Colonic mucosa (tissue), 4 donors: ENCODE results near the gene TBX1. TPM values are rescaled to one million over a fixed set of nuclear protein-coding genes. Genes with fewer than 3 reads are reported as not detected.
A peak's percentile ranks its signal among the peaks of the same experiment; 100 is the strongest.
"Not testable (repeated sequence)": the region's sequence is repeated elsewhere in the genome, so short reads cannot be mapped to it uniquely, and the experiment has no call there.

Experiments used
- DNase-seq: peaks from one replicate; pipeline ENCODE4 v3.0.0-alpha.2; 2020
- H3K27ac ChIP-seq: fragments of 200-600 bp; one replicate; pipeline ENCODE4 v1.8.0; 2021
- H3K27me3 ChIP-seq: fragments of 200-600 bp; one replicate; pipeline ENCODE4 v1.8.0; 2021
- H3K36me3 ChIP-seq: fragments of 200-600 bp; one replicate; pipeline ENCODE4 v1.8.0; 2021
- H3K4me1 ChIP-seq: fragments of 200-600 bp; one replicate; pipeline ENCODE4 v1.8.0; 2021; ENCODE audit warnings: mild to moderate bottlenecking
- H3K4me3 ChIP-seq: fragments of 200-600 bp; one replicate; pipeline ENCODE4 v1.8.0; 2021
- H3K9ac ChIP-seq, 2 donors: one replicate each; pipeline ENCODE4 v1.7.0; 2013; ENCODE audit warnings: control low read depth in 2 of 2, low read depth in 2 of 2, low read length in 2 of 2
- H3K9me3 ChIP-seq: fragments of 200-600 bp; one replicate; pipeline ENCODE4 v1.8.0; 2021
- CTCF ChIP-seq: fragments of 200-600 bp; IDR thresholded peaks from one replicate; pipeline ENCODE4 v1.8.0; 2022; ENCODE audit warnings: antibody characterized with exemption, mild to moderate bottlenecking
- intact Hi-C: fragments of 100-400 bp; cut with DNase I; formaldehyde crosslinking; loops from one replicate; pipeline ENCODE4 v1.14.1; 2022
- total RNA-seq, 2 donors: library from RNA; stranded (reverse); fragmentation: NEBNext Ultra II Directional in 1 of 2; extraction: Animal tissue kit (Norgen Biotek cat#: 25700) in 1 of 2; gene quantifications; one replicate each; pipeline ENCODE4 v1.2.1, GENCODE V29; 2021
- donor health status: healthy.
- donor health status: DM: no; HTN: no; CAD: no.
- donor health status: DM: no; HTN: no; CAD: no.

The TBX1 gene
- total RNA-seq, 2 donors from 2014 or later, result 0.80 to 1.9 TPM

GRCh38 chr22:19723983-19724827, 36.4 kb upstream of the TBX1 start:
- Histone ChIP-seq H3K4me3 (peak overlapping the region; percentile 15), H3K27me3 (peaks cover 52% of the 10 kb centered on the region), H3K9me3 (no peaks in the 10 kb centered on the region), H3K9ac (no peak overlapping the region), H3K4me1 (peaks cover 8% of the 10 kb centered on the region), H3K27ac (no peak overlapping the region), H3K36me3 (no peaks in the 10 kb centered on the region)
- DNase-seq, result no peak
- intact Hi-C loops, result no loop called here
- no peak for TF ChIP-seq CTCF

- Histone ChIP-seq H3K4me1 (peaks cover 8% of the 10 kb centered on the region), H3K36me3 (no peaks in the 10 kb centered on the region), H3K9ac (no peak overlapping the region), H3K27me3 (peaks cover 44% of the 10 kb centered on the region), H3K9me3 (no peaks in the 10 kb centered on the region), H3K4me3 (no peak overlapping the region), H3K27ac (no peak overlapping the region)
- intact Hi-C loops, result no loop called here
- DNase-seq, result no peak
- TF ChIP-seq CTCF, result no peak
Measured at GRCh38 chr22:19724927-19725661, 35.5 kb upstream of the TBX1 start.

GRCh38 chr22:19726064-19726788, 34.4 kb upstream of the TBX1 start:
- DNase-seq, intact Hi-C loops, H3K9ac ChIP-seq, H3K4me3 ChIP-seq, H3K27ac ChIP-seq, H3K36me3 ChIP-seq, H3K9me3 ChIP-seq: not testable (repeated sequence)
- Histone ChIP-seq H3K27me3 (peaks cover 37% of the 10 kb centered on the region), H3K4me1 (peaks cover 15% of the 10 kb centered on the region)

GRCh38 chr22:19727310-19728150, 33.0 kb upstream of the TBX1 start:
- intact Hi-C loops, result no loop called here
- no peak overlapping the region for H3K27ac ChIP-seq

GRCh38 chr22:19728271-19728670, 32.3 kb upstream of the TBX1 start:
- no peak for DNase-seq
- H3K4me1 ChIP-seq, result peaks cover 10% of the 10 kb centered on the region
- no peak overlapping the region for H3K9ac ChIP-seq
- TF ChIP-seq CTCF, result no peak
- no peak overlapping the region for H3K27ac ChIP-seq
- H3K4me3 ChIP-seq, result no peak overlapping the region
- H3K36me3 ChIP-seq, result no peaks in the 10 kb centered on the region
- intact Hi-C loops, result no loop called here
- H3K27me3 ChIP-seq, result peaks cover 18% of the 10 kb centered on the region
- no peaks in the 10 kb centered on the region for H3K9me3 ChIP-seq

More at GRCh38 chr22:19727310-19728150, 33.0 kb upstream of the TBX1 start:
- DNase-seq, result no peak
- Histone ChIP-seq H3K4me3 (no peak overlapping the region), H3K27me3 (peaks cover 26% of the 10 kb centered on the region), H3K9ac (no peak overlapping the region), H3K36me3 (no peaks in the 10 kb centered on the region), H3K4me1 (peaks cover 15% of the 10 kb centered on the region), H3K9me3 (no peaks in the 10 kb centered on the region)
- no peak for TF ChIP-seq CTCF
